ENCODE data around the gene FOXK1. TPM values are rescaled to one million over a fixed set of nuclear protein-coding genes. Genes with fewer than 3 reads are reported as not detected.

Gene FOXK1
- 4.5 TPM for polyA plus RNA-seq (2013, experiment 1 of 2)
- 4.1 TPM for polyA plus RNA-seq (2013, experiment 2 of 2)

DNA sequence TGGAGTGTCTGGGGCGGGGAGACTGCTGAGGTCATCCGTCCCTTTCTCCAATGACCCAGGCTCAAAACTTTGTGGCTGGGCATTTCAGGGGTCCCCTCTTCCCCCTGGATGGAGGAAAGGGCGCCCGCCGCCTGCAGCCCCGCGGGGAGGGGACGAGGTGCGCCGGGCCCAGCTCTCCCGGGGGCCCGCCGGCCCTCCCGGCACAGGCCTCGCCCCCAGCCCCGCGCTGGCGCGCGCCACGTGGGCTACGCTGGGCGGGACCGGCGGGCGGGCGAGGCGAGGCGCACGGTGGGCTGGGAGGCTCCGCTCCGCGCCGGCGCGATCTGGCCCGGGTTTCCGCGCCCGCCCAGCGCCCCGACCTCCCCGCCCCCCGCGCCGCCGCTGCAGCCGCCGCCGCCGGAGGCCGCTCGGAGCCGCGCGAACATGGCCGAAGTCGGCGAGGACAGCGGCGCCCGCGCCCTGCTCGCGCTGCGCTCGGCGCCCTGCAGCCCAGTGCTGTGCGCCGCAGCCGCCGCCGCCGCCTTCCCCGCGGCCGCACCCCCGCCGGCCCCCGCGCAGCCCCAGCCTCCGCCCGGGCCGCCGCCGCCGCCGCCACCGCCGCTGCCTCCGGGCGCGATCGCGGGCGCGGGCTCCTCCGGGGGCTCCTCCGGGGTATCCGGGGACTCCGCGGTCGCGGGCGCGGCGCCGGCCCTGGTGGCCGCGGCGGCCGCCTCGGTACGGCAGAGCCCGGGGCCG is at the start of gene FOXK1:
TSS of gene FOXK1 (plus strand) at position 410 of the 735 bp plus-strand sequence. CDS start at position 424, 14 bp downstream.
- Histone ChIP-seq H3K56ac (ENCODE audit: low read length) (peak within 1 kb of the TSS; percentile 97), H4K5ac (ENCODE audit: low read length) (no peak within 1 kb of the TSS), H3K27me3 (ENCODE audit: insufficient read depth, low read length, poor library complexity) (no peaks in the 10 kb centered on the region), H2AK5ac (ENCODE audit: low read length) (peak within 1 kb of the TSS; percentile 78), H3K4me3 (ENCODE audit: low read length) (peak within 1 kb of the TSS; percentile 79), H3K18ac (ENCODE audit: low read length) (peak within 1 kb of the TSS; percentile 95), H3K79me1 (ENCODE audit: low read length) (peaks cover 13% of the 10 kb centered on the region), H3K9ac (ENCODE audit: low read length) (peak within 1 kb of the TSS; percentile 91), H3K4me2 (ENCODE audit: low read length) (peak within 1 kb of the TSS; percentile 81), H2BK120ac (ENCODE audit: low read depth, low read length) (peak within 1 kb of the TSS; percentile 30), H3K79me2 (ENCODE audit: control insufficient read depth, insufficient read depth, low read length) (peaks cover 10% of the 10 kb centered on the region), H3K27ac (ENCODE audit: low read depth, low read length) (peak within 1 kb of the TSS; percentile 25), H3K36me3 (ENCODE audit: control insufficient read depth, insufficient read depth, low read length) (no peaks in the 10 kb centered on the region), H3K23ac (ENCODE audit: low read length) (peak within 1 kb of the TSS; percentile 100), H3K4me1 (ENCODE audit: control insufficient read depth, low read depth, low read length) (peaks cover 6% of the 10 kb centered on the region), H3K4ac (ENCODE audit: low read depth, low read length) (peak within 1 kb of the TSS; percentile 88), H2BK15ac (replicated peaks; ENCODE audit: low read depth) (no peak within 1 kb of the TSS), H4K8ac (ENCODE audit: low read depth, low read length) (peak within 1 kb of the TSS; percentile 98), H2BK5ac (ENCODE audit: low read length) (no peak within 1 kb of the TSS)
- WGBS (ENCODE audit: extremely low coverage, insufficient coverage, low lambda C conversion rate): no CpG with 5 or more reads among the region's 116 CpGs
- peak; percentile 66 for DNase-seq

DNA sequence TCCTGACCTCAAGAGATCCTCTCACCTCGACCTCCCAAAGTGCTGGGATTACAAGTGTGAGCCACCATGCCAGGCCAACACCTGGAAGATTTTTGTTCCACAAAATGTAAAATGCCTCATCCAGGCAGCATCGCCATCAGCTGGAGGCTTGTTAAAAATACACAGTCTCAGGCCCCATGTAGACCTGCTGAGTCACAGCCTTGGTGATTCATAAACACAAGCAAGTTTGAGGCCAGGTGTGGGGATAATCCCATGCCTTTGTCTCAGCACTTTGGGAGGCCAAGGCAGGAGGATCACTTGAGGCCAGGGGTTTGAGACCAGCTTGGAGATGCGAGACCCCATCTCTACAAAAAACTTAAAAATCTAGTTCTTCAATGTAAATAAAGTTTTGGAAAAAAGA is 49.1 kb upstream of the FOXK1 start:
- no peaks in the 10 kb centered on the region for H3K79me1 ChIP-seq (ENCODE audit: low read length)
- H3K27me3 ChIP-seq (ENCODE audit: insufficient read depth, low read length, poor library complexity): no peaks in the 10 kb centered on the region
- H2BK15ac ChIP-seq (replicated peaks; ENCODE audit: low read depth): no peak overlapping the region
- no peak overlapping the region for H2BK120ac ChIP-seq (ENCODE audit: low read depth, low read length)
- no peak overlapping the region for H3K4ac ChIP-seq (ENCODE audit: low read depth, low read length)
- H3K56ac ChIP-seq (ENCODE audit: low read length): no peak overlapping the region
- H3K4me2 ChIP-seq (ENCODE audit: low read length): no peak overlapping the region
- no peaks in the 10 kb centered on the region for H3K4me1 ChIP-seq (ENCODE audit: control insufficient read depth, low read depth, low read length)
- H3K18ac ChIP-seq (ENCODE audit: low read length): no peak overlapping the region
- H2AK5ac ChIP-seq (ENCODE audit: low read length): no peak overlapping the region
- H3K79me2 ChIP-seq (ENCODE audit: control insufficient read depth, insufficient read depth, low read length): no peaks in the 10 kb centered on the region
- H4K5ac ChIP-seq (ENCODE audit: low read length): no peak overlapping the region
- H3K36me3 ChIP-seq (ENCODE audit: control insufficient read depth, insufficient read depth, low read length): no peaks in the 10 kb centered on the region
- no peak overlapping the region for H3K27ac ChIP-seq (ENCODE audit: low read depth, low read length)
- no CpG with 5 or more reads among the region's 3 CpGs for WGBS (ENCODE audit: extremely low coverage, insufficient coverage, low lambda C conversion rate)
- no peak overlapping the region for H3K4me3 ChIP-seq (ENCODE audit: low read length)
- peak; percentile 63 for DNase-seq
- no peak overlapping the region for H3K9ac ChIP-seq (ENCODE audit: low read length)
- H2BK5ac ChIP-seq (ENCODE audit: low read length): no peak overlapping the region
- H4K8ac ChIP-seq (ENCODE audit: low read depth, low read length): no peak overlapping the region
- H3K23ac ChIP-seq (ENCODE audit: low read length): no peak overlapping the region

DNA sequence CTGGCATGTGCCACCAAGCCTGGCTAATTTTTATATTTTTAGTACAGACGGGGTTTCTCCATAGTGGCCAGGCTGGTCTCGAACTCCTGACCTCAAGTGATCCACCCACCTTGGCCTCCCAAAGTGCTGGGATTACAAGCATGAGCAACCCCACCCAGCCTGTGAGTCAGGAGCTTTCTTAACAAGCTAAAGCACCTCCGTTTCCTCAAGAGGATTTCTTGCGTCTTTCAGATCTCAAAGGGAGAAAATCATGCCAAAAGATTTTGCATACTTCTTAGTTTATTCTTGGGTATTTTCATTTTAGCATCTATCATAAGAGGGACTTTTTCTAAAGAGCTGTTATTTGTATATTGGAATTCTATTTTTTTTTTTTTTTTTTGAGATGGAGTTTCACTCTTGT is 47.9 kb upstream of the FOXK1 start:
- H3K18ac ChIP-seq (ENCODE audit: low read length): no peak overlapping the region
- H3K4me2 ChIP-seq (ENCODE audit: low read length): no peak overlapping the region
- no peak overlapping the region for H2BK5ac ChIP-seq (ENCODE audit: low read length)
- H3K4me1 ChIP-seq (ENCODE audit: control insufficient read depth, low read depth, low read length): no peaks in the 10 kb centered on the region
- H3K36me3 ChIP-seq (ENCODE audit: control insufficient read depth, insufficient read depth, low read length): no peaks in the 10 kb centered on the region
- H3K79me2 ChIP-seq (ENCODE audit: control insufficient read depth, insufficient read depth, low read length): no peaks in the 10 kb centered on the region
- no peak overlapping the region for H3K56ac ChIP-seq (ENCODE audit: low read length)
- H3K27me3 ChIP-seq (ENCODE audit: insufficient read depth, low read length, poor library complexity): no peaks in the 10 kb centered on the region
- WGBS (ENCODE audit: extremely low coverage, insufficient coverage, low lambda C conversion rate): no CpG with 5 or more reads among the region's 4 CpGs
- H3K4me3 ChIP-seq (ENCODE audit: low read length): no peak overlapping the region
- no peak overlapping the region for H4K8ac ChIP-seq (ENCODE audit: low read depth, low read length)
- no peak overlapping the region for H3K27ac ChIP-seq (ENCODE audit: low read depth, low read length)
- H2BK120ac ChIP-seq (ENCODE audit: low read depth, low read length): no peak overlapping the region
- DNase-seq: no peak
- H3K23ac ChIP-seq (ENCODE audit: low read length): no peak overlapping the region
- H3K79me1 ChIP-seq (ENCODE audit: low read length): no peaks in the 10 kb centered on the region
- H2BK15ac ChIP-seq (replicated peaks; ENCODE audit: low read depth): no peak overlapping the region
- no peak overlapping the region for H4K5ac ChIP-seq (ENCODE audit: low read length)
- no peak overlapping the region for H3K4ac ChIP-seq (ENCODE audit: low read depth, low read length)
- H2AK5ac ChIP-seq (ENCODE audit: low read length): no peak overlapping the region
- no peak overlapping the region for H3K9ac ChIP-seq (ENCODE audit: low read length)

DNA sequence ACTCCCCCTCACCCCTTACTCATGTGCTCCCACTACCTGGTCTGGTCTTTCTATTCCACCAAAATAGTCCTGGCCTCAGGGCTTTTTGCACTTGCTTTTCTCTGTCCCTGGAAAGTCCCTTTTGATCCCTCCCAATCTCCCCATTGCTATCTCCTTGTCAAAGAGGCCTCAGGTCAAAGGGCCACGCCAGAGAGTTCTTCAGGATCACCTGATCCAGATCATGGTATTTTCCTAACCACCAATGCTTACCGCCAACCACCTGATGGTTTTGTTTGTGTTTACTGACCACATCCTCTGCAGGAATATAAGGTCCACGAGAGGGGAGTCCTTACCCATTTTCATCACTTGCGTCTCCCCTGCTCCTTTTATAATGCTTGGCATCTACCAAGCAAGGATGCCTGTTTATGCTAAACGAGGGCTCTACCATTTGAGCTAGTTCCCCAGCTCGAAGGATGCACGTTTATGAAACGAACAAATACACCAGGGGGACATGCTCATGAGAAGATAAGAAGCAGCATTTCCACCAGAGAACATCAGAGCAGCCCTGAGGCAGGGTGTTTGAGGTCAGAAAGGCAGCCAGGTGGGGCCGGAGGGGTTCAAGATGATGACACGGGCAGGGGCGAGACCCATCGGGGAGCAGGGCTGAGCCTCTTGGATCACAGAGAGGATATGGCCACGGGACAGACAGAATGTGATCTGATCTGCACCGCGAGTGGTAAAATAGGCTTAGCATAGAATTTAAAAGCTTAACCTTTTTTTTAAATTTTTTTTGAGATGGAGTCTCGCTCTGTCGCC is 43.1 kb upstream of the FOXK1 start:
- Histone ChIP-seq H3K9ac (ENCODE audit: low read length) (no peak overlapping the region), H2BK120ac (ENCODE audit: low read depth, low read length) (no peak overlapping the region), H3K4me2 (ENCODE audit: low read length) (no peak overlapping the region), H3K4me1 (ENCODE audit: control insufficient read depth, low read depth, low read length) (no peaks in the 10 kb centered on the region), H3K79me2 (ENCODE audit: control insufficient read depth, insufficient read depth, low read length) (no peaks in the 10 kb centered on the region), H3K56ac (ENCODE audit: low read length) (no peak overlapping the region), H4K5ac (ENCODE audit: low read length) (no peak overlapping the region), H3K4me3 (ENCODE audit: low read length) (no peak overlapping the region), H2BK15ac (replicated peaks; ENCODE audit: low read depth) (no peak overlapping the region), H3K4ac (ENCODE audit: low read depth, low read length) (no peak overlapping the region), H3K36me3 (ENCODE audit: control insufficient read depth, insufficient read depth, low read length) (no peaks in the 10 kb centered on the region), H2BK5ac (ENCODE audit: low read length) (no peak overlapping the region), H3K23ac (ENCODE audit: low read length) (no peak overlapping the region), H3K18ac (ENCODE audit: low read length) (no peak overlapping the region), H3K27ac (ENCODE audit: low read depth, low read length) (no peak overlapping the region), H3K27me3 (ENCODE audit: insufficient read depth, low read length, poor library complexity) (no peaks in the 10 kb centered on the region), H4K8ac (ENCODE audit: low read depth, low read length) (no peak overlapping the region), H2AK5ac (ENCODE audit: low read length) (no peak overlapping the region), H3K79me1 (ENCODE audit: low read length) (no peaks in the 10 kb centered on the region)
- DNase-seq: no peak
- WGBS (ENCODE audit: extremely low coverage, insufficient coverage, low lambda C conversion rate): no CpG with 5 or more reads among the region's 17 CpGs

DNA sequence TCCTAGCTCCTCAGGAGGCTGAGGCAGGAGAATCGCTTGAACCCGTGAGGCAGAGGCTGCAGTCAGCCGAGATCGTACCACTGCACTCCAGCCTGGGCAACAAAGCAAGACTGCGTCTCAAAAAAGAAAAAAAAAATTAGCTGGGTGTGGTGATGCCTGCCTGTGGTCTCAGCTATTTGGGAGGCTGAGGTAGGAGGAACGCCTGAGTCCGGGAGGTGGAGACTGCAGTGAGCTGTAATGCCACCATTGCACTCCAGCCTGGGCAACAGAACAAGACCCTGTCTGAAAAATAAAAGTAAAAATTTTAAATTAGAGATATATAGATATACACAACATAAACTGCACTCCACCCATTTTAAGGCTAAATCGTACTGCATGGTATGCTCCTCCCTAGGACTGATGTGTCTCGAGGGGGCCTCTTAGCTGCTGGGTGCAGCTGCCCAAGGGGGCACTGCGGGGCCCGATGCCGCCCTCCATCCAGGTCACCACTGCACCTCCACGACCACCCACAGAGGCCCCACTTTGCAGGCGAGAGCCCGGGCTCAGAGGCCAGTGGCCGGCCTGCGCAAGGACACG is 40.9 kb upstream of the FOXK1 start:
- Histone ChIP-seq H3K4me2 (ENCODE audit: low read length) (peak overlapping the region; percentile 43), H4K5ac (ENCODE audit: low read length) (no peak overlapping the region), H2AK5ac (ENCODE audit: low read length) (no peak overlapping the region)

More for the DNA sequence above, 40.9 kb upstream of the FOXK1 start:
- no peak for DNase-seq
- Histone ChIP-seq H2BK120ac (ENCODE audit: low read depth, low read length) (no peak overlapping the region), H3K4ac (ENCODE audit: low read depth, low read length) (no peak overlapping the region), H3K23ac (ENCODE audit: low read length) (no peak overlapping the region), H3K56ac (ENCODE audit: low read length) (peak overlapping the region; percentile 75), H3K36me3 (ENCODE audit: control insufficient read depth, insufficient read depth, low read length) (no peaks in the 10 kb centered on the region), H3K27ac (ENCODE audit: low read depth, low read length) (no peak overlapping the region), H3K18ac (ENCODE audit: low read length) (no peak overlapping the region), H3K27me3 (ENCODE audit: insufficient read depth, low read length, poor library complexity) (no peaks in the 10 kb centered on the region), H3K79me2 (ENCODE audit: control insufficient read depth, insufficient read depth, low read length) (no peaks in the 10 kb centered on the region), H2BK15ac (replicated peaks; ENCODE audit: low read depth) (no peak overlapping the region), H3K4me1 (ENCODE audit: control insufficient read depth, low read depth, low read length) (no peaks in the 10 kb centered on the region), H4K8ac (ENCODE audit: low read depth, low read length) (no peak overlapping the region), H3K79me1 (ENCODE audit: low read length) (no peaks in the 10 kb centered on the region), H3K9ac (ENCODE audit: low read length) (peak overlapping the region; percentile 44), H3K4me3 (ENCODE audit: low read length) (no peak overlapping the region), H2BK5ac (ENCODE audit: low read length) (no peak overlapping the region)
- no CpG with 5 or more reads among the region's 18 CpGs for WGBS (ENCODE audit: extremely low coverage, insufficient coverage, low lambda C conversion rate)

Measured in mesendoderm (in vitro differentiated cells).